Kidney (tissue), 22 donors: ENCODE results near the gene ZFP2. TPM values are rescaled to one million over a fixed set of nuclear protein-coding genes. Genes with fewer than 3 reads are reported as not detected.

Experiments
- DNase-seq, 5 donors: peaks; one replicate each; pipeline ENCODE4 v3.0.0-alpha.2; 2013 to 2020
- FAIRE-seq: peaks from 2 replicates; lab custom pipeline; 2012; peaks lifted over from hg19 to GRCh38; lab: Jason Lieb, UNC
- H3K27ac ChIP-seq, 2 donors: one replicate each; pipeline ENCODE4 v1.7.0; 2013; ENCODE audit warnings: low read depth in 2 of 2, low read length in 2 of 2, inconsistent platforms in 1 of 2
- H3K27me3 ChIP-seq: one replicate; pipeline ENCODE4 v1.7.1; 2013; ENCODE audit warnings: low read length, inconsistent platforms; ENCODE audit not compliant: control insufficient read depth, insufficient read depth
- H3K36me3 ChIP-seq, 3 donors: one replicate each; pipeline versions ENCODE4 v1.7.0 to v1.7.1; 2013; ENCODE audit warnings: low read length in 3 of 3, control low read depth in 1 of 3, inconsistent platforms in 1 of 3; ENCODE audit not compliant: insufficient read depth in 3 of 3, control insufficient read depth in 2 of 3
- H3K4me1 ChIP-seq, 3 donors: one replicate each; pipeline versions ENCODE4 v1.7.0 to v1.7.1; 2013; ENCODE audit warnings: low read length in 3 of 3, inconsistent platforms in 1 of 3, low read depth in 1 of 3; ENCODE audit not compliant: control insufficient read depth in 2 of 3, insufficient read depth in 2 of 3
- H3K4me3 ChIP-seq, 3 donors: one replicate each; pipeline versions ENCODE4 v1.7.0 to v1.8.1; 2013; ENCODE audit warnings: low read length in 3 of 3, control low read depth in 1 of 3, inconsistent platforms in 1 of 3
- H3K9ac ChIP-seq, 3 donors: one replicate each; pipeline versions ENCODE4 v1.7.0 to v1.7.1; 2013; ENCODE audit warnings: low read length in 3 of 3, control low read depth in 1 of 3, inconsistent platforms in 1 of 3
- H3K9me3 ChIP-seq, 3 donors: one replicate each; pipeline versions ENCODE4 v1.7.0 to v1.7.1; 2013; ENCODE audit warnings: low read length in 3 of 3, control low read depth in 1 of 3, inconsistent platforms in 1 of 3; ENCODE audit not compliant: control insufficient read depth in 2 of 3, insufficient read depth in 1 of 3
- CTCF ChIP-seq: IDR thresholded peaks from 3 replicates; pipeline ENCODE4 v1.5.1; 2012; ENCODE audit warnings: mild to moderate bottlenecking, moderate library complexity, borderline replicate concordance; ENCODE audit not compliant: insufficient read depth; ENCODE audit errors: extremely low read depth
- intact Hi-C: fragments of 100-400 bp; cut with DNase I; formaldehyde crosslinking; loops from one replicate; pipeline ENCODE4 v1.11.1; 2022
- long read RNA-seq, 10 donors: library from polyadenylated mRNA in 1 of 10; unstranded in 1 of 10; transcript quantifications; one replicate each; pipeline ENCODE4 v2.0.0 and lab custom pipeline, GENCODE V29; 2021 to 2026
- polyA plus RNA-seq: library from polyadenylated mRNA; stranded (reverse); fragments of 350-450 nt; fragmentation: Illumina TruSeq; extraction: RNeasy Lipid Tissue Mini Kit (QIAGEN cat#74804); gene quantifications from one replicate; pipeline ENCODE4 v1.2.3, GENCODE V29; 2014; ENCODE audit warnings: low read depth, low replicate concordance; ENCODE audit not compliant: insufficient read depth
- total RNA-seq: library from RNA; stranded (reverse); fragmentation: NEBNext Ultra II Directional; extraction: Animal tissue kit (Norgen Biotek cat#: 25700); gene quantifications from one replicate; pipeline ENCODE4 v1.2.1, GENCODE V29; 2021
- donor health status: control.
- donor health status: control.
- donor health status: control.
- donor health status: control.
- donor health status: control.
- donor health status: DM: yes; HTN: yes; CAD: no.
- donor health status: Normal renal cell carcinoma (clear cell type).

Gene ZFP2
- total RNA-seq, result 2.7 TPM
- 3.1 TPM for polyA plus RNA-seq
- long read RNA-seq, donor 1, result 0 reads
- long read RNA-seq, donor 2, result 0 reads
- long read RNA-seq, donor 3, partial matches to known transcripts, result 0 of 1 reads
- long read RNA-seq, donor 3, other reads (novel, unspliced or antisense), result 0 of 1 reads
- long read RNA-seq, donor 4, partial matches to known transcripts, result 0 of 1 reads
- long read RNA-seq, donor 4, other reads (novel, unspliced or antisense), result 0 of 1 reads
- long read RNA-seq, donor 5, result 0 reads
- long read RNA-seq, donor 6, partial matches to known transcripts, result 0 of 1 reads
- long read RNA-seq, donor 6, other reads (novel, unspliced or antisense), result 0 of 1 reads
- long read RNA-seq, donor 7, partial matches to known transcripts, result 1 of 8 reads
- long read RNA-seq, donor 7, other reads (novel, unspliced or antisense), result 2 of 8 reads
- long read RNA-seq, donor 8, result 0 reads
- long read RNA-seq, donor 9, partial matches to known transcripts, result 0 of 1 reads
- long read RNA-seq, donor 9, other reads (novel, unspliced or antisense), result 0 of 1 reads
- long read RNA-seq, donor 10, result 0 reads

- intact Hi-C loops, result no loop called here
- Histone ChIP-seq H3K36me3 (no peaks in the 10 kb centered on the region), H3K4me3 (peak within 1 kb of the TSS; percentile 47 to 81 (median 53)), H3K9me3 (peaks cover 0 to 3% (median 0%) of the 10 kb centered on the region in 3 donors), H3K4me1 (no peaks in the 10 kb centered on the region), H3K27ac (peak within 1 kb of the TSS; percentile 63 to 76), H3K27me3 (no peaks in the 10 kb centered on the region), H3K9ac (peak within 1 kb of the TSS; percentile 15 to 88 (median 77))
- no peak for TF ChIP-seq CTCF
- DNase-seq (peak; percentile 79 to 87 (median 84)), FAIRE-seq (no peak)
These were observed at the start of gene ZFP2 for GRCh38 chr5:178895615-178896571. Gene ZFP2, plus strand, starts transcription at chr5:178895913. Its CDS starts 35,401 bp downstream, at chr5:178931314.

- H3K9ac ChIP-seq, result no peak overlapping the region
- DNase-seq, result no peak
- intact Hi-C loops, result no loop called here
- H3K4me1 ChIP-seq, result no peaks in the 10 kb centered on the region
- no peak overlapping the region for H3K4me3 ChIP-seq
- H3K36me3 ChIP-seq, result no peaks in the 10 kb centered on the region
- no peaks in the 10 kb centered on the region for H3K27me3 ChIP-seq
- no peak for TF ChIP-seq CTCF
- no peak for FAIRE-seq
- no peak overlapping the region for H3K27ac ChIP-seq
- no peaks in the 10 kb centered on the region for H3K9me3 ChIP-seq
These were observed 46.4 kb upstream of the ZFP2 start for GRCh38 chr5:178849316-178849715.

- intact Hi-C loops, result loop anchor here (10.0 kb wide), 1 partner anchor 117 kb away; the partner anchor contains the start of gene ZNF354A
- no peak overlapping the region for H3K27ac ChIP-seq
- no peaks in the 10 kb centered on the region for H3K36me3 ChIP-seq
- H3K4me1 ChIP-seq, result no peaks in the 10 kb centered on the region
- no peak for TF ChIP-seq CTCF
- DNase-seq (no peak), FAIRE-seq (no peak)
- no peaks in the 10 kb centered on the region for H3K9me3 ChIP-seq
- H3K4me3 ChIP-seq, result no peak overlapping the region
- H3K27me3 ChIP-seq, result no peaks in the 10 kb centered on the region
- H3K9ac ChIP-seq, result no peak overlapping the region
These were observed 43.8 kb upstream of the ZFP2 start for GRCh38 chr5:178851951-178852350.
